ENCODE measurements around the gene ACTG2. TPM values are rescaled to one million over a fixed set of nuclear protein-coding genes. Genes with fewer than 3 reads are reported as not detected.
"Not testable (repeated sequence)": the region's sequence is repeated elsewhere in the genome, so short reads cannot be mapped to it uniquely, and the experiment has no call there.

The ACTG2 gene
- 5.1 TPM for polyA plus RNA-seq (ENCODE audit: insufficient read length)

- DNase-seq (ENCODE audit: low read depth) = no peak
Measured at GRCh38 chr2:73892631-73893329, at the start of gene ACTG2. ACTG2 (plus strand) TSS chr2:73893008; CDS start chr2:73901312, 8,304 bp downstream.

- DNase-seq (ENCODE audit: low read depth) = no peak
Measured at GRCh38 chr2:73844087-73844486, 48.7 kb upstream of the ACTG2 start.

GRCh38 chr2:73850009-73850408, 42.8 kb upstream of the ACTG2 start:
- DNase-seq (ENCODE audit: low read depth) = no peak

GRCh38 chr2:73851274-73851673, 41.5 kb upstream of the ACTG2 start:
- no peak for DNase-seq (ENCODE audit: low read depth)

GRCh38 chr2:73852020-73852419, 40.8 kb upstream of the ACTG2 start:
- no peak for DNase-seq (ENCODE audit: low read depth)

- no peak for DNase-seq (ENCODE audit: low read depth)
Measured at GRCh38 chr2:73855526-73855925, 37.3 kb upstream of the ACTG2 start.

GRCh38 chr2:73856214-73856613, 36.6 kb upstream of the ACTG2 start:
- no peak for DNase-seq (ENCODE audit: low read depth)

- DNase-seq (ENCODE audit: low read depth) = no peak
Measured at GRCh38 chr2:73859721-73860586, 32.9 kb upstream of the ACTG2 start.

- DNase-seq (ENCODE audit: low read depth) = no peak
Measured at GRCh38 chr2:73862987-73863386, 29.8 kb upstream of the ACTG2 start.

GRCh38 chr2:73868204-73868978, 24.4 kb upstream of the ACTG2 start:
- DNase-seq (ENCODE audit: low read depth) = no peak

GRCh38 chr2:73870084-73870483, 22.7 kb upstream of the ACTG2 start:
- peak; percentile 83 for DNase-seq (ENCODE audit: low read depth)

GRCh38 chr2:73877071-73877802, 15.6 kb upstream of the ACTG2 start:
- DNase-seq (ENCODE audit: low read depth) = no peak

GRCh38 chr2:73877984-73878383, 14.8 kb upstream of the ACTG2 start:
- DNase-seq (ENCODE audit: low read depth) = not testable (repeated sequence)

- no peak for DNase-seq (ENCODE audit: low read depth)
Measured at GRCh38 chr2:73885406-73885805, 7.4 kb upstream of the ACTG2 start.

GRCh38 chr2:73886357-73886756, 6.5 kb upstream of the ACTG2 start:
- no peak for DNase-seq (ENCODE audit: low read depth)

- DNase-seq (ENCODE audit: low read depth) = not testable (repeated sequence)
Measured at GRCh38 chr2:73887596-73888353, 5.0 kb upstream of the ACTG2 start.

GRCh38 chr2:73888388-73888787, 4.4 kb upstream of the ACTG2 start:
- DNase-seq (ENCODE audit: low read depth) = no peak

- DNase-seq (ENCODE audit: low read depth) = no peak
Measured at GRCh38 chr2:73889206-73889605, 3.6 kb upstream of the ACTG2 start.

- no peak for DNase-seq (ENCODE audit: low read depth)
Measured at GRCh38 chr2:73890301-73891092, 2.3 kb upstream of the ACTG2 start.

Measured in forelimb muscle (tissue), 1 donor.